Caco-2 (cell line): Measurements from ENCODE around the gene SDCCAG8. TPM values are rescaled to one million over a fixed set of nuclear protein-coding genes. Genes with fewer than 3 reads are reported as not detected.

Source experiments
- BruUV-seq: library from RNA; stranded (reverse); fragments of 400-500 nt; replicated peaks from 2 replicates; lab custom pipeline; 2021; lab: Mats Ljungman, UMichigan
- CTCF ChIA-PET: fragments of 300-600 bp; sonication (Branson Sonifier 250); formaldehyde crosslinking; loops from one replicate; lab custom pipeline; 2022; ENCODE audit warnings: antibody characterized with exemption; lab: Charles Lee
- POLR2A ChIA-PET: fragments of 300-600 bp; sonication (Branson Sonifier 250); formaldehyde crosslinking; loops from one replicate; lab custom pipeline; 2022; ENCODE audit warnings: antibody characterized with exemption; lab: Charles Lee
- DNase-seq, 2 experiments: peaks; one replicate each; pipeline versions ENCODE4 v3.0.0 to v3.0.0-alpha.2; 2020 to 2022
- H3K27me3 ChIP-seq: replicated peaks from 2 replicates; pipeline ENCODE4 v1.6.0; 2011; ENCODE audit warnings: low read length; ENCODE audit not compliant: control insufficient read depth, insufficient read depth
- H3K36me3 ChIP-seq: 2 replicates; pipeline ENCODE4 v1.5.1; 2011; ENCODE audit warnings: low read length; ENCODE audit not compliant: control insufficient read depth, insufficient read depth
- H3K4me1 ChIP-seq: fragments of 250-450 bp; sonication (Bioruptor Pico); 2 replicates; pipeline ENCODE4 v1.5.1; 2020; ENCODE audit warnings: mild to moderate bottlenecking
- H3K4me3 ChIP-seq: 2 replicates; pipeline ENCODE4 v1.5.1; 2011; ENCODE audit warnings: low read depth, mild to moderate bottlenecking, control low read depth, low read length
- H3K9me3 ChIP-seq: fragments of 250-450 bp; sonication (Bioruptor Pico); 2 replicates; pipeline ENCODE4 v1.5.1; 2020; ENCODE audit warnings: mild to moderate bottlenecking, moderate library complexity
- H3K27ac Mint-ChIP-seq: one replicate; pipeline ENCODE4 v1.8.0; 2022; ENCODE audit warnings: mixed read lengths; ENCODE audit not compliant: unreplicated experiment
- H3K27me3 Mint-ChIP-seq: one replicate; pipeline ENCODE4 v1.8.0; 2022; ENCODE audit warnings: mixed read lengths; ENCODE audit not compliant: insufficient read depth, unreplicated experiment
- H3K36me3 Mint-ChIP-seq: one replicate; pipeline ENCODE4 v1.8.0; 2022; ENCODE audit warnings: mild to moderate bottlenecking, mixed read lengths; ENCODE audit not compliant: insufficient read depth, unreplicated experiment
- H3K4me1 Mint-ChIP-seq: one replicate; pipeline ENCODE4 v1.8.0; 2022; ENCODE audit warnings: low read depth, mixed read lengths; ENCODE audit not compliant: unreplicated experiment
- H3K4me3 Mint-ChIP-seq: one replicate; pipeline ENCODE4 v1.8.0; 2022; ENCODE audit warnings: mild to moderate bottlenecking, moderate library complexity, mixed read lengths; ENCODE audit not compliant: unreplicated experiment
- H3K9me3 Mint-ChIP-seq: one replicate; pipeline ENCODE4 v1.8.0; 2022; ENCODE audit warnings: mixed read lengths; ENCODE audit not compliant: unreplicated experiment
- intact Hi-C: fragments of 100-400 bp; cut with micrococcal nuclease; formaldehyde crosslinking; loops from one replicate; pipeline ENCODE4 v1.10.0; 2022; ENCODE audit not compliant: unreplicated experiment
- total RNA-seq: library from RNA; stranded (reverse); gene quantifications from 2 replicates; pipeline ENCODE4 v1.2.3, GENCODE V29; 2022
- TF ChIP-seq, protein P1 (sequence below), 2 experiments: fragments of 200-600 bp in 1 of 2; IDR thresholded peaks; 1 replicate in 1 of 2; 2 replicates in 1 of 2; pipeline versions ENCODE4 v1.5.1 to v1.8.0; 2011 to 2022; ENCODE audit warnings: antibody characterized with exemption in 1 of 2, control low read depth in 1 of 2, inconsistent platforms in 1 of 2, low read depth in 1 of 2, low read length in 1 of 2, mild to moderate bottlenecking in 1 of 2, moderate library complexity in 1 of 2; ENCODE audit not compliant: insufficient read depth in 1 of 2, severe bottlenecking in 1 of 2, unreplicated experiment in 1 of 2

SDCCAG8 gene
- total RNA-seq, 1 experiment from 2014 or later, result 23.0 TPM

DNA sequence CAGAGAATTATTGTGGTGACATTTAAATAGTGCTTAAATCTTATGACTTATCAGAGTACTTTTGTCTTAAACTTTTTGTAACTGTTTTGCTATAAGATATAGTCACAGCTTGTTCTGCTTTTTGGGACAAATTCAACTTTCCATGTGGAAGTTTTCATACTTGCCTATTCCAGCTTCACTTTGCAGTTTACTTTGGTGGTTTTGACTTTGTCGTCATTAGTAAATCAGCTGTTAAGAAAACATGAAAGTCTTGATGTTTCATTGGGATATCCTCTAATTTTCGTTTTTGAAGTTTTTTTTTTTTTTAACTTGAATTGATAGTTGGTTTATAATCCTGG is 31.3 kb downstream of the SDCCAG8 start:
- CTCF ChIA-PET, result no interaction called here
- Histone ChIP-seq H3K4me3 (no peak overlapping the region), H3K9me3 (no peaks in the 10 kb centered on the region), H3K36me3 (no peaks in the 10 kb centered on the region), H3K27me3 (no peaks in the 10 kb centered on the region), H3K4me1 (0 out of 2 replicates have a peak, but pooled peaks cover 7% of the 10 kb centered on the region)
- no peak for DNase-seq
- Mint-ChIP-seq H3K4me1 (peaks cover 6% of the 10 kb centered on the region), H3K4me3 (no peak overlapping the region), H3K36me3 (peaks cover 8% of the 10 kb centered on the region), H3K27me3 (no peaks in the 10 kb centered on the region), H3K27ac (no peak overlapping the region), H3K9me3 (no peaks in the 10 kb centered on the region)
- POLR2A ChIA-PET, result no interaction called here
- no TSS peak for BruUV-seq
- TF ChIP-seq, protein P1, sequence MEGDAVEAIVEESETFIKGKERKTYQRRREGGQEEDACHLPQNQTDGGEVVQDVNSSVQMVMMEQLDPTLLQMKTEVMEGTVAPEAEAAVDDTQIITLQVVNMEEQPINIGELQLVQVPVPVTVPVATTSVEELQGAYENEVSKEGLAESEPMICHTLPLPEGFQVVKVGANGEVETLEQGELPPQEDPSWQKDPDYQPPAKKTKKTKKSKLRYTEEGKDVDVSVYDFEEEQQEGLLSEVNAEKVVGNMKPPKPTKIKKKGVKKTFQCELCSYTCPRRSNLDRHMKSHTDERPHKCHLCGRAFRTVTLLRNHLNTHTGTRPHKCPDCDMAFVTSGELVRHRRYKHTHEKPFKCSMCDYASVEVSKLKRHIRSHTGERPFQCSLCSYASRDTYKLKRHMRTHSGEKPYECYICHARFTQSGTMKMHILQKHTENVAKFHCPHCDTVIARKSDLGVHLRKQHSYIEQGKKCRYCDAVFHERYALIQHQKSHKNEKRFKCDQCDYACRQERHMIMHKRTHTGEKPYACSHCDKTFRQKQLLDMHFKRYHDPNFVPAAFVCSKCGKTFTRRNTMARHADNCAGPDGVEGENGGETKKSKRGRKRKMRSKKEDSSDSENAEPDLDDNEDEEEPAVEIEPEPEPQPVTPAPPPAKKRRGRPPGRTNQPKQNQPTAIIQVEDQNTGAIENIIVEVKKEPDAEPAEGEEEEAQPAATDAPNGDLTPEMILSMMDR (IDR thresholded peaks at IDR 0.05; ENCODE audit: insufficient read depth in 1 of 2, low read depth in 1 of 2, low read length in 1 of 2, severe bottlenecking in 1 of 2, unreplicated experiment in 1 of 2), result no peak
- intact Hi-C loops, result no loop called here

DNA sequence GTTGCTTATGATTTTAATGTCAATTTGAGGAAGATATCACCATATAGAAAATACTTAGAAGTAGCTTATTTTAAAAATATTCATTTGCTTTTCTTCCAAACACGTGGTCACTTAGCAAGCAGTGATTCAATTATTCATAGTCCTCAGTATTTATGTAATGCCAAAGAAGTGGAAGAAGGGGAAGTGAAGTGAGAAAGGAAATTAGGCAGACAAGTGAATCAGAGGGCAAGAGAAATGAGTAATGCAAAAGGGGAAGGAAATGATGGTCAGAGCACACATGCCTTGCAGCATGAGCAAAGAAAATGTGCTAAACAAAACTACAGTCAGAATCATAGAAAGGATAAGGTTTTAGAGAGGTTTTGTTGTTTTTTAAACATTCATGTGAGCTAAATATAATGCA is 31.8 kb downstream of the SDCCAG8 start:
- CTCF ChIA-PET, result no interaction called here
- no peak overlapping the region for H3K4me3 ChIP-seq
- Mint-ChIP-seq H3K9me3 (no peaks in the 10 kb centered on the region), H3K4me3 (no peak overlapping the region), H3K27me3 (no peaks in the 10 kb centered on the region), H3K36me3 (peaks cover 8% of the 10 kb centered on the region), H3K4me1 (peaks cover 6% of the 10 kb centered on the region), H3K27ac (no peak overlapping the region)
- 0 out of 2 replicates have a peak, but pooled peaks cover 7% of the 10 kb centered on the region for H3K4me1 ChIP-seq
- POLR2A ChIA-PET, result no interaction called here
- H3K27me3 ChIP-seq, result no peaks in the 10 kb centered on the region
- TF ChIP-seq, protein P1 (IDR thresholded peaks at IDR 0.05; ENCODE audit: insufficient read depth in 1 of 2, low read depth in 1 of 2, low read length in 1 of 2, severe bottlenecking in 1 of 2, unreplicated experiment in 1 of 2), result no peak
- no TSS peak for BruUV-seq
- intact Hi-C loops, result no loop called here
- no peaks in the 10 kb centered on the region for H3K9me3 ChIP-seq
- DNase-seq, result no peak
- H3K36me3 ChIP-seq, result no peaks in the 10 kb centered on the region

DNA sequence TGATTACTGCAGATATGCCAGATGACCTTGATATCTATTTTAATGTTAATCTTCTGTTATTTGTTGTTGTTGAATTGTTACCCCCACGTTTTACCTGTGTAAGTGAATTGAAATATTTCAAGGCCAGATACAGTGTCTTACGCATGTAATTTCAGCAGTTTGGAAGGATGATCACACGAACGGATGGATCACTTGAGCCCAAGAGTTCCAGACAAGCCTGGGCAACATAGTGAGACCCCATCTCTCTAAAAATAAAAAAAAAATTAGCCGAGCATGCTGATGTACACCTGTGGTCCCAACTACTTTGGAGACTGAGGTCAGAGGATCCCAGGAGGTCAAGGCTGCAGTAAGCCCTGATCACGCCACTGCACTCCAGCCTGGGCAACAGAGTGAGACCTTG is 32.2 kb downstream of the SDCCAG8 start:
- no peaks in the 10 kb centered on the region for H3K9me3 ChIP-seq
- DNase-seq, result no peak
- H3K4me1 ChIP-seq, result 0 out of 2 replicates have a peak, but pooled peaks cover 7% of the 10 kb centered on the region
- Mint-ChIP-seq H3K36me3 (peaks cover 8% of the 10 kb centered on the region), H3K4me3 (no peak overlapping the region), H3K4me1 (peaks cover 6% of the 10 kb centered on the region), H3K9me3 (no peaks in the 10 kb centered on the region), H3K27ac (no peak overlapping the region), H3K27me3 (no peaks in the 10 kb centered on the region)
- POLR2A ChIA-PET, result no interaction called here
- CTCF ChIA-PET, result no interaction called here
- H3K4me3 ChIP-seq, result no peak overlapping the region
- H3K27me3 ChIP-seq, result no peaks in the 10 kb centered on the region
- no peaks in the 10 kb centered on the region for H3K36me3 ChIP-seq
- BruUV-seq, result no TSS peak
- TF ChIP-seq, protein P1 (IDR thresholded peaks at IDR 0.05; ENCODE audit: insufficient read depth in 1 of 2, low read depth in 1 of 2, low read length in 1 of 2, severe bottlenecking in 1 of 2, unreplicated experiment in 1 of 2), result no peak
- intact Hi-C loops, result no loop called here
